GM18870 (cell line): Measurements from ENCODE around the gene SLC22A23.
"Not testable (repeated sequence)": the region's sequence is repeated elsewhere in the genome, so short reads cannot be mapped to it uniquely, and the experiment has no call there.

Source experiments
- ATAC-seq: cut with Tn5 transposase; IDR thresholded peaks from one replicate; pipeline ENCODE4 v1.9.1; 2021; ENCODE audit warnings: moderate library complexity; ENCODE audit not compliant: unreplicated experiment

SLC22A23 gene

GRCh38 chr6:3389390-3390167 is 67.3 kb downstream of the SLC22A23 start:
- ATAC-seq = no peak

GRCh38 chr6:3388786-3389185 is 68.1 kb downstream of the SLC22A23 start:
- ATAC-seq = no peak

GRCh38 chr6:3386374-3386857 is 70.4 kb downstream of the SLC22A23 start:
- no peak for ATAC-seq

- no peak for ATAC-seq
Observed at GRCh38 chr6:3385660-3386151, 71.1 kb downstream of the SLC22A23 start.

GRCh38 chr6:3385181-3385580 is 71.7 kb downstream of the SLC22A23 start:
- not testable (repeated sequence) for ATAC-seq

- ATAC-seq = no peak
Observed at GRCh38 chr6:3384241-3385143, 72.4 kb downstream of the SLC22A23 start.

GRCh38 chr6:3383525-3383924 is 73.3 kb downstream of the SLC22A23 start:
- no peak for ATAC-seq

GRCh38 chr6:3382326-3383279 is 74.2 kb downstream of the SLC22A23 start:
- ATAC-seq = no peak

- no peak for ATAC-seq
Observed at GRCh38 chr6:3381233-3381921, 75.5 kb downstream of the SLC22A23 start.

- no peak for ATAC-seq
Observed at GRCh38 chr6:3380344-3381232, 76.3 kb downstream of the SLC22A23 start.

- no peak for ATAC-seq
Observed at GRCh38 chr6:3379482-3380060, 77.3 kb downstream of the SLC22A23 start.

GRCh38 chr6:3378808-3379207 is 78.0 kb downstream of the SLC22A23 start:
- ATAC-seq = not testable (repeated sequence)

GRCh38 chr6:3378398-3378782 is 78.5 kb downstream of the SLC22A23 start:
- not testable (repeated sequence) for ATAC-seq

- no peak for ATAC-seq
Observed at GRCh38 chr6:3377536-3378397, 79.1 kb downstream of the SLC22A23 start.

- ATAC-seq = no peak
Observed at GRCh38 chr6:3376893-3377535, 79.8 kb downstream of the SLC22A23 start.

- no peak for ATAC-seq
Observed at GRCh38 chr6:3376064-3376463, 80.8 kb downstream of the SLC22A23 start.

GRCh38 chr6:3373597-3374203 is 83.2 kb downstream of the SLC22A23 start:
- ATAC-seq = no peak
